ENCODE results near the gene ROBO1.

DNA sequence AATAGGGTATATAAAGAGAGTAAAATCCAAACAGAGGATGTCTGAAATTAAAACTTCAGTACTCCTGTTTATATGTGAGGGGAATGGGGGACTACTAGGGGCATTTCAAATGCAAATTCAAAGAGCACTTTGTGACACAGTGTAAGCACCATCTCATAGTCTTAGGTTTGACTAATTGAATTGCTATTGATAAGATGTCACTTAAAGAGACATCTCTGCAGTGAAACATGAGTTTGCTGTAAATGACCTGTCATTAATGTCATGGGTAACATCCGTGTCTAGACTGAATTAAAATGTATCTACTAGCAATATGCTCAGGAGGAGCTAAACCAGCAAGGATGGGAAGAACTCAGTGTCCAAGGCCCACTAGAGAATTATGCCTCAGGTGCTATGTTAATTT, 41.0 kb downstream of the ROBO1 start:
- TF ChIP-seq RAD21 (IDR thresholded peaks at IDR 0.05 in 1 of 2, conservative IDR thresholded peaks at IDR 0.05 in 1 of 2; ENCODE audit: low read depth in 2 of 2, low read length in 2 of 2) (no peak), CTCF (IDR thresholded peaks at IDR 0.05; ENCODE audit: control extremely low read depth in 1 of 3, insufficient read depth in 1 of 3, low read depth in 1 of 3, low read length in 3 of 3) (no peak), SP1 (IDR thresholded peaks at IDR 0.05; ENCODE audit: low read depth, low read length) (no peak), CBX5 (IDR thresholded peaks at IDR 0.05; ENCODE audit: low read depth, low read length) (no peak), FOSL1 (IDR thresholded peaks at IDR 0.05; ENCODE audit: insufficient read depth, low read depth, low read length) (no peak), SIX5 (IDR thresholded peaks at IDR 0.05; ENCODE audit: low read depth, low read length) (no peak), CREB1 (IDR thresholded peaks at IDR 0.05) (no peak), POLR2A (IDR thresholded peaks at IDR 0.05; ENCODE audit: control extremely low read depth in 1 of 2, low read depth in 2 of 2, low read length in 2 of 2) (no peak), POLR2AphosphoS5 (IDR thresholded peaks at IDR 0.05; ENCODE audit: low read depth, low read length) (no peak), HDAC6 (IDR thresholded peaks at IDR 0.05; ENCODE audit: low read depth, low read length) (no peak), RNF2 (IDR thresholded peaks at IDR 0.05; ENCODE audit: borderline replicate concordance, low read depth, low read length, missing control alignments, poor library complexity, severe bottlenecking) (no peak), SIN3A (conservative IDR thresholded peaks at IDR 0.05 in 1 of 2, IDR thresholded peaks at IDR 0.05 in 1 of 2; ENCODE audit: low read depth in 1 of 2, low read length in 2 of 2) (no peak)
- TF ChIP-seq, protein P1, sequence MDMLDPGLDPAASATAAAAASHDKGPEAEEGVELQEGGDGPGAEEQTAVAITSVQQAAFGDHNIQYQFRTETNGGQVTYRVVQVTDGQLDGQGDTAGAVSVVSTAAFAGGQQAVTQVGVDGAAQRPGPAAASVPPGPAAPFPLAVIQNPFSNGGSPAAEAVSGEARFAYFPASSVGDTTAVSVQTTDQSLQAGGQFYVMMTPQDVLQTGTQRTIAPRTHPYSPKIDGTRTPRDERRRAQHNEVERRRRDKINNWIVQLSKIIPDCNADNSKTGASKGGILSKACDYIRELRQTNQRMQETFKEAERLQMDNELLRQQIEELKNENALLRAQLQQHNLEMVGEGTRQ (IDR thresholded peaks at IDR 0.05; ENCODE audit: low read length) = no peak
